CD4-positive, alpha-beta T cell treated with Interferon gamma for 1 hour (primary cell): Measurements from ENCODE around the gene SLC25A13.
"Not testable (repeated sequence)": the region's sequence is repeated elsewhere in the genome, so short reads cannot be mapped to it uniquely, and the experiment has no call there.

Source experiments
- DNase-seq: peaks from one replicate; pipeline ENCODE4 v3.0.0-alpha.2; 2020

Gene SLC25A13

DNA sequence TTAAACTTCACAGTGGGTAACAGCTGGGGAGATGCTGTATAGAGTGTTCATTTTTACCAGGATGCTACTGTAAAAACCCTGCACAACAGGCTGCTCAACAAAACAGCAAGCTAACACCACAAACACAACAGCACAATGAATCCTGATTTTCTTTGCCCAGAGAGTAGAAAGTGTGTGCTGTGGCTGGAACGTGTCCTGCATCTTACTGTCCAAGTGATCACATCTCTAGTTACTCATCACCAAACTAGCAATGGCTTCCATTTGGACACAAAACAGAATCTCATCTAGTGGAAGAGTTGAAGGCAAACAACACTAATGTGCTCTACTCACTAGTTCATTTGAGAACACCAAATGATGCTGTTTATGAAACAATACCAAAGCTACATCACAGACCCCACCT is 121.2 kb downstream of the SLC25A13 start:
- no peak for DNase-seq

DNA sequence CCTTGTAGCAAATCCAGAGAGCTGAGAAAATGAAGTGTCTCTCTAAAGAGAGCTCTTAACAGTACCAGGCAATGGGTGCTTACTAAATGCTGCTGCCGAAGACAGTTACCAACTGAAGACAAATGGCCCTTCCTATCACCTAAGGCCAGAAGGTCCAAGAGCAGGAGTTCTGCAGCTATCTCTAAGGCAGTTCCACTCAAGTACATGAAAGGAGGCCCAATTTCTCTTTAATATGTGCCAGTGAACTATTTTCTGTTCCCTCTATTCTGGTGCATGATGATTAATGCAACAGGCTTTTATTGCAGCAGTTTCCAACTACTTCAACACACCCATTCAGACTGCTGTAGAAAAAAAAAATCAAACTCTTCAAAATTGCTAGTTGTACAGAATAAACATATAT is 122.5 kb downstream of the SLC25A13 start:
- no peak for DNase-seq

GRCh38 chr7:96198047-96198636 is 123.8 kb downstream of the SLC25A13 start:
- no peak for DNase-seq

DNA sequence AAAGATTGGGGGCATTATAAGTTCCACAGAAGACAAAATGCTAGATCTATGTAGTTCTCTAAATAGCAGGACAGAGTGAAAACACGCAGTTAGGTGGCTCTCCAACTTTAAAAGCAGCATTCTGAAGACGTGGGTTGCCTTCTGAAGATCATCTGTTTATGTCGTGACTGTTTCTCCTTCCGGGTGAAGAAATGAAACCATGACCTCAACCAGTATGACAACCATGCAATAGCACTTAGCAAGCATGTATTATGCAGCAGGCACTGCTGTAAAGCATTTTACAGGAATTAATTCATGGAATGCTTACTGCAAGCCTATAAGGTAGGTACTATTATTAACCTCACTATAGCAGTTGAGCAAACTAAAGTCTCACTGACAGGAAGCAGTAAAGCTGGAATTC is 125.2 kb downstream of the SLC25A13 start:
- no peak for DNase-seq

DNA sequence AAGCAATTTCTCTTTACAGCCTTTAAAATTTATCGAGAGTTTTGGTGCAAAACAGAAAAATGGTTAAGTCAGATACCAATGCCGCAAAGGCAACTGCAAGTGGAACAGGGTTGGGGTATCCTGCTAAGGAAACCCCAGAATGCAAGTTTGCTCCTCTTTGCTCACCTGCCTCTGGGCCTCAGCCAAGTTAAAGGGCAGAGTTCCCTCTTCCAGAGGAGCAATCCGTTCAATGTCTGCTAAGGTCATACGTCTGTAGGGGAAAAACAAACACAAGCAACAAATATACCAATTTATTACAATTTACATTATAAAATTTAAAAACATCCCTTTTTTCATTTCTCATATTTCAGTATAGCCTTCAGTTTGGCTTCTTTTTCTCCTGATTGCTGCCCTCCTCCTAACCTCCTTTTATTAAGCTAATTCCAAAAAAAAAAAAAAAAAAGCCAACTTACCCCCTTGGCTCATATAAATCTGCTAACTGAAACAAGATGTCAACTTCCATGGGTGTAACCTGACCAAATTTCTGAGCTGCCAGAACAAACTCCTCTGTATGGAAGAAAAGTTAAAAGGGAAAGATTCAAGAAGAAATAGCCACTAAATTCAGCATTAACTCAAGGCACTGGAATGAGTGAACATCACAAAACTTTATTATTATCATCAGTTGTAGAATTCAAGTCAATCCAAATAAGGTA is 132.6 kb downstream of the SLC25A13 start:
- DNase-seq = no peak

DNA sequence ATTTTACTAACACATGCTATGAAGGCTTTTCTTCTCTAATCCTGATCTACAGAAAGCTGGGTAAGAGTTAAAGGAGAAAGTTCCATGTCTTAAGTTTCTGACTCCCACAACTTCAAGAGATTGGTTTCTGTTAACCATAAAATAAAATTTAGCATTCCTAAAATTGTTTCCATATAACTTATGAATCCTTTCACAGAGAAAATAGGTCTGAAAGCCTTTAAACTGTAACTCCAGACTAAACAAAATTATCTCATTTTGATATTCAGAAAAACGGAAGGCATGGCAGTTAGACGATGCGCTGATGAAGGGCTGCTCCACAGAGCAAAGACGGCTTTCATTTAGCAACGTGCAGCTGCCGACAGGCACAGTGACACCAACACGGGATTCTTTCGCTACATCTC is 133.3 kb downstream of the SLC25A13 start:
- DNase-seq = no peak

- no peak for DNase-seq
These were observed 133.7 kb downstream of the SLC25A13 start for GRCh38 chr7:96188174-96188581.

DNA sequence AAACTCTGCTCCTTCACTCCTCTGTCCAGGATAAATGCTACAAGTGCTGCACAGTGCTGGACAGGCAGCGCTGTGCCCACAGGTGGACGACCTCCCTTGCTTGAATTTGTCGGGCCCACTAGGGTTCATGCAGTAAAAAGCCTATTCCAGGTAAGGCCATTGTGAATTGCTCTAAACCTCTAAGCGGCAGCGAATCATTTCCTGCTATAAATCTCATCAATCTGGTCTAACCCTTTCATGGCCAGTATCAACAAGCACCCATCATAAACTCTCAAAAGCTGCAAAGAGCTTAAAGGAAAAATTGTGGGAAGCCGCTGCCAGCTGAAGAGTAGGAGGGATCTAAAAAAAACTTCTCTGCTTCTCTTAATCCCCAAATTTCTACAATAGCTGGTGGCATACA is 134.2 kb downstream of the SLC25A13 start:
- no peak for DNase-seq

DNA sequence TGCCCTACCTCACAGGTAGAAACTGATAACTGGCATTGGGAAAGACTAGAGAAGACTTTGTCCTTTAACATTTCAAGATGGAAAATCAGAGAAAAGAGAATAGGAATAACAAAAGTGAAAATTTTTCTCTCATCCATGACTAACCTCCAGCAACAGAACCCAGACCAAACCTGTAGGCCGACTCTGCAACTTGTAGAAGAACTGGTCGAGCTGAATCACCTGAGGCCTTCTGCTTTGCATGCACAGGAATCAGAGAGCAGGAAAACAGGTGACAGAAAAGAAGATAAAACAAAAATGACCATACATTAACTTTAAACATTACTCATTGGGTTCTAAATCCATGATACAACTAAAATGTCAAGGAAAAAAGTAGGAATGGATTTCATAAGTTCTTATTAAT is 137.1 kb downstream of the SLC25A13 start:
- DNase-seq = no peak

DNA sequence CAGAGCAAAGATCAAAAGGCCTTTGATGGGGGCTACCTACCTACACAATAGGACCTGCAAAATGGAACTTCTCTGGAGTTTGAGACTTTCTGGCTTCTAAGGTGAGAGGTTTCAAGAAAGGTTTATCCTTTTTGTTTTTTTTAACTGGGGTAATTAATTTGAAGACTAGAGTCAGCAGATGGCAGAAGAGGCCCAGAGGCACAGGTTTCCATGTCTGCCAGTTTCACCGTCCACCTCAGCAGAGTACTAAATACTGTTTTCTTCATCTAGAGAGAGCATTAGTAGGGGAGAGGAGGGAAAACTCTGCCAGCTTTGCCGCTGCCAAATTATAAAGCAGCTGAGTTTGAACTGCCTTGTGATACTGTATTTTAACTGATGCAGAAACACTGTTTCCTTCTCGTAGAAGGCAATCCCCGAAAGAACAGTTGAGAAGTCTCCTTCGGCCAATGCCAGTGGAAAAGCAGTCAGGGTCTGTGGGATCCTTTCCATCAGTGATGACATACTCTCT is 138.7 kb downstream of the SLC25A13 start:
- no peak for DNase-seq

DNA sequence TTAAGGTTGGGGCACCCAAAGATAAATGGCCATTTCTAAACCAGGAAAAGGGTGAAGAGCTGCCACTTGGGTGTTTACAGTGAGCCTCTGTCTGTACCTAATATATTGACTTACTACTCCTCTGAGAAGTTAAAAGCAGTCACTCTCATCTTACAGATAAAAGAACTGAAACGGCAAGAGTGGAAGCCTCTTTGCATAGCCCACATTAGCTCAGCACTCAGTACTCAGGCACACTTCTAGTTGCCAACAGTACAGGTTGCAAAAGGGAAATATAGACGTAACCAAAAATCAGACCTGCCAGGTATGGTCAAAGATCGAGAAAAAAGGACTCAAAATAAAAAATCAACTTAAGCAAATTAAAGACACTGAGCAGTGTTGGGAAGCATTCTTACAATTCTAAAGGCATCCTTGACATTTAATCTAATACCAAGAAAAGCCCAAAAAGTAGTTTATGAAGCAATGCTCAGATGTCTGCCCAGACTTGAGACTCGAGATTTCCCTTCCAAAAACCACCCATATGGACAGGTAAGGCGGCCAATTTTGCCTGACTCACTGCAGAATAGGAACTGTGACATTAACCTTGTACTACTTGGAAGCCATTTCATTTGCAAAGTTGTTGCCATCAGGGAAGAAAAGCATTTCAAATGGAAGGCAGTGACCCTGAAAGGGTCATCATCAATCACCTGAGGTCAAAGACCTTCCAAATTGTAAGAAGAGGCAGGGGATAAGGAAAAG is 139.3 kb downstream of the SLC25A13 start:
- DNase-seq = no peak

DNA sequence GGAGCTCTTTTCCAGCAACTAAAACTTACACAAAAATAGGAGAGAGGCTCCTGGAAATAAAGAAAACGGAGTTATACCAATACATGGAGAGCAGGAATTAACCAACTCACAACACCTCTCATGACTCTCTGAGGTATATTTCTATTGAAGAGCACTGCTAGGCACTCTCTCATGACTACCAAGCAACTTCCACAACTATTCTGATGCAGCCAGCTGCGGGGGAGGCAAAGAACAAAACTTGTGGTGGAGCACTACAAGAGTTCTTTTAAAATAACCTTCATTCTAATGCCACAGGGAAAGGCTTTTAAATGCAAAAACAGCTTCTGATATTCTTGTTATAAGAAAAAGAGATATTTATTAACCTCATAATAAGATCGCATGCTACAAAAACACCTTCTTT is 140.7 kb downstream of the SLC25A13 start:
- DNase-seq = no peak

DNA sequence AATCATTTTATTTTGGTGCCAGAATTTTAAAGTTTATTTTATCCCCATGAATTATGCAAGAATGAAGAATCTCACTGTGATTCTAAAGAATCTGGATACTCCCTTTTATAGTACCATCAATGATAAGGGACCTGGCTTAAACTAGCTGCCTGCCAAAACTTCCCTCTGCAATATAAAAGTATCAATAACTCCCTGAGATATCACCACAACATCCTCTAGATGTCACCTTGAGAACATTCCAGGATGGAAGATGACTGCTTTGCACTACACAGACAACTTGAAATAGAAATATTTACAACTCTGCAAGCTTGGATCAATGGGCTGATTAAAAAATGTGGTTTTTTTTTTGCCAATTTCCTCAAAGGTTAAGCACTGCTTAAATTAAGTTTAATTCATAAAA is 142.1 kb downstream of the SLC25A13 start:
- DNase-seq = no peak

GRCh38 chr7:96179341-96179740 is 142.6 kb downstream of the SLC25A13 start:
- no peak for DNase-seq

- no peak for DNase-seq
These were observed 143.3 kb downstream of the SLC25A13 start for GRCh38 chr7:96178581-96178980.

- no peak for DNase-seq
These were observed 144.5 kb downstream of the SLC25A13 start for GRCh38 chr7:96177353-96177752.

- no peak for DNase-seq
These were observed 147.1 kb downstream of the SLC25A13 start for GRCh38 chr7:96174812-96175211.

DNA sequence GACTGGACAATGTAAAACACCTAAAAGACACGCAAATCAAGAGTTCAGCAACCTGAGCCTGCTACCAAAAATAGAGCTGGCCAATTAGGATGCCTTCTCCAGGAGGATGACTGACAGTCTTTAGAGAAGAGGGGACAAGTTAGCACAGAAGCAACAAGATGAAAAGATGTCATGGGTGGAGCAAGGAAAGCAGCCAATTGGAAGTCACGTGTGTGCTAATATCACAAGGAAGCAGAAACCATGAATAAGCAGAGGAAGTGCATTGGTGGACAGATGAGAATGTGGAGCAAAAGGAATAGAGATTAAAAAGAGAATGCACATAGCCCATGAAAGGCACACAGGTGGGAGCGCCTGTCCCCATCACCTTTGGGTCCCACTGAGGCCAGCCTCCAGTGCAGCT is 148.1 kb downstream of the SLC25A13 start:
- DNase-seq = no peak

GRCh38 chr7:96169439-96169838 is 152.5 kb downstream of the SLC25A13 start:
- no peak for DNase-seq

- no peak for DNase-seq
These were observed 154.5 kb downstream of the SLC25A13 start for GRCh38 chr7:96167424-96167823.

GRCh38 chr7:96161897-96162296 is 160.0 kb downstream of the SLC25A13 start:
- DNase-seq = no peak

- no peak for DNase-seq
These were observed 164.0 kb downstream of the SLC25A13 start for GRCh38 chr7:96157856-96158255.

GRCh38 chr7:96154506-96154905 is 167.4 kb downstream of the SLC25A13 start:
- DNase-seq = not testable (repeated sequence)

- no peak for DNase-seq
These were observed 169.2 kb downstream of the SLC25A13 start for GRCh38 chr7:96152706-96153105.
